Lower lobe of right lung (tissue), 2 donors: ENCODE results near the gene CCM2L. TPM values are rescaled to one million over a fixed set of nuclear protein-coding genes. Genes with fewer than 3 reads are reported as not detected.
"Not testable (repeated sequence)": the region's sequence is repeated elsewhere in the genome, so short reads cannot be mapped to it uniquely, and the experiment has no call there.

ENCODE experiments used
- ATAC-seq, 2 donors: fragments of 200-7000 bp; cut with Tn5 transposase; one replicate each; pipeline ENCODE4 v1.9.1; 2020 to 2022; ENCODE audit warnings: mild to moderate bottlenecking in 2 of 2, moderate library complexity in 2 of 2
- DNase-seq: peaks from one replicate; pipeline ENCODE4 v3.0.0-alpha.2; 2020
- H3K27ac ChIP-seq: fragments of 200-600 bp; one replicate; pipeline ENCODE4 v1.8.0; 2022
- H3K27me3 ChIP-seq: fragments of 200-600 bp; one replicate; pipeline ENCODE4 v1.8.0; 2022; ENCODE audit warnings: low read depth
- H3K36me3 ChIP-seq: fragments of 200-600 bp; one replicate; pipeline ENCODE4 v1.8.0; 2022; ENCODE audit warnings: mild to moderate bottlenecking
- H3K4me1 ChIP-seq: fragments of 200-600 bp; one replicate; pipeline ENCODE4 v1.8.0; 2022
- H3K4me3 ChIP-seq: fragments of 200-600 bp; one replicate; pipeline ENCODE4 v1.8.0; 2022; ENCODE audit warnings: mild to moderate bottlenecking
- H3K9me3 ChIP-seq: fragments of 200-600 bp; one replicate; pipeline ENCODE4 v1.8.0; 2022
- CTCF ChIP-seq: fragments of 200-600 bp; IDR thresholded peaks from one replicate; pipeline ENCODE4 v1.8.0; 2022; ENCODE audit warnings: antibody characterized with exemption, mild to moderate bottlenecking
- intact Hi-C: fragments of 100-400 bp; cut with DNase I; formaldehyde crosslinking; loops from one replicate; pipeline ENCODE4 v1.11.0; 2022
- total RNA-seq: library from RNA; stranded (reverse); fragmentation: NEBNext Ultra II Directional; extraction: Animal tissue kit (Norgen Biotek cat#: 25700); gene quantifications from one replicate; pipeline ENCODE4 v1.2.1, GENCODE V29; 2021
- donor health status: DM: no; HTN: yes; CAD: no; lungs with severe emphysema.

CCM2L gene
- total RNA-seq, 1 donor from 2014 or later, result 18.8 TPM

DNA sequence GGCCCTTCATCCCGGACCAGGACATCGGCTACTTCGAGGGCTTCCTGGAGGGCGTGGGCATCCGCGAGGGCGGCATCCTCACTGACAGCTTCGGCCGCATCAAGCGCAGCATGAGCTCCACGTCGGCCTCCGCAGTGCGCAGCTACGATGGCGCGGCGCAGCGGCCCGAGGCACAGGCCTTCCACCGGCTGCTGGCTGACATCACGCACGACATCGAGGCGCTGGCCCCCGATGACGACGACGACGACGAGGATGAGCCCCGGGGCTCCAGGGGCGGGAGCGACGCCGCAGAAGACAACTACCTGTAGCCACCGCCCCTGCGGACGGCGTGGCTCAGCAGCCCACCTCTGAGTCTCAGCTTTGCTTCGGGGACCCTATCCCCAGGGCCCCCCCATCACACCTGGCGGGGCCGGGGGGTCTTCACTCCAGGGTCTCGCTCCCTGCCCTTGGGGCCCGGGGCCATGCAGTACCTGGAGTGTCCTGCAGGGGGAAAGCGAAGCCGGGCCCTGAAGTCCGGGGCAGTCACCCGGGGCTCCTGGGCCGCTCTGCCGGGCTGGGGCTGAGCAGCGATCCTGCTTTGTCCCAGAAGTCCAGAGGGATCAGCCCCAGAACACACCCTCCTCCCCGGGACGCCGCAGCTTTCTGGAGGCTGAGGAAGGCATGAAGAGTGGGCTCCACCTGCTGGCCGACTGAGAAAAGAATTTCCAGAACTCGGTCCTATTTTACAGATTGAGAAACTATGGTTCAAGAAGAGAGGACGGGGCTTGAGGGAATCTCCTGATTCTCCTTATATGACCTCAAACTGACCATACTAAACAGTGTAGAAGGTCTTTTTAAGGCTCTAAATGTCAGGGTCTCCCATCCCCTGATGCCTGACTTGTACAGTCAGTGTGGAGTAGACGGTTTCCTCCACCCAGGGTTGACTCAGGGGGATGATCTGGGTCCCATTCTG, 21.0 kb downstream of the CCM2L start:
- Histone ChIP-seq H3K36me3 (peaks cover 12% of the 10 kb centered on the region), H3K9me3 (no peaks in the 10 kb centered on the region), H3K27ac (no peak overlapping the region), H3K27me3 (peaks cover 18% of the 10 kb centered on the region), H3K4me3 (peak overlapping the region; percentile 41), H3K4me1 (peaks cover 31% of the 10 kb centered on the region)
- peak; percentile 83 for DNase-seq
- peak; percentile 83 to 85 for ATAC-seq
- intact Hi-C loops, result no loop called here
- TF ChIP-seq CTCF, result peak; percentile 96

- Histone ChIP-seq H3K4me3 (no peak overlapping the region), H3K27me3 (peaks cover 18% of the 10 kb centered on the region), H3K9me3 (no peaks in the 10 kb centered on the region), H3K36me3 (peaks cover 10% of the 10 kb centered on the region), H3K27ac (peak overlapping the region; percentile 18), H3K4me1 (peaks cover 31% of the 10 kb centered on the region)
- DNase-seq (no peak), ATAC-seq (no peak)
- intact Hi-C loops, result no loop called here
- no peak for TF ChIP-seq CTCF
Measured at GRCh38 chr20:32033316-32033715, 23.1 kb downstream of the CCM2L start.

- ATAC-seq, H3K9me3 ChIP-seq, DNase-seq, H3K4me3 ChIP-seq, intact Hi-C loops, H3K36me3 ChIP-seq: not testable (repeated sequence)
- Histone ChIP-seq H3K27ac (peak overlapping the region; percentile 18), H3K27me3 (peaks cover 18% of the 10 kb centered on the region), H3K4me1 (peaks cover 31% of the 10 kb centered on the region)
Measured at GRCh38 chr20:32033721-32034120, 23.5 kb downstream of the CCM2L start.

GRCh38 chr20:32034581-32035425, 24.6 kb downstream of the CCM2L start:
- TF ChIP-seq CTCF, result peak; percentile 18
- Histone ChIP-seq H3K36me3 (peaks cover 8% of the 10 kb centered on the region), H3K9me3 (no peaks in the 10 kb centered on the region), H3K4me1 (peaks cover 31% of the 10 kb centered on the region), H3K27ac (peak overlapping the region; percentile 18), H3K27me3 (peaks cover 18% of the 10 kb centered on the region), H3K4me3 (no peak overlapping the region)
- intact Hi-C loops, result no loop called here
- DNase-seq (peak; percentile 61), ATAC-seq (peak; percentile 49 to 70)

DNA sequence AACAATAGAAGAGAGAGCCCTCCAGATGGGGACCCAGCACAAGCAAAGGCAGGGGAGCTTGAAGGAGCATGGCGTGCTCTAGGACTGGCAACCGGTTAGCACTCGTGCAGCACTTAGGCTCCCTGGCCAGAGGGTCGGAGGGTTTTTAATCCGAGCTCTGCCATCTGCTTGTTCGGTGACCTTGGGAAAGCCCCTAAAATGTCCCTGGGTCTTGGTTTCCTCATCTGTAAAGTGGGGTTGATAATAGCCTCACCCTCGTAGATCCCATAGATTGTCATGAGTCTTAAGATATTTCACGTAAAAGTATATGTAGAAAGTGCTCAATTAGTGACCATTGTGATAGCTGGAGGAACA, 25.2 kb downstream of the CCM2L start:
- no peaks in the 10 kb centered on the region for H3K9me3 ChIP-seq
- ATAC-seq, result no peak
- no peak overlapping the region for H3K4me3 ChIP-seq
- peaks cover 31% of the 10 kb centered on the region for H3K4me1 ChIP-seq
- peaks cover 18% of the 10 kb centered on the region for H3K27me3 ChIP-seq
- no peak overlapping the region for H3K27ac ChIP-seq
- no peak for TF ChIP-seq CTCF
- peaks cover 8% of the 10 kb centered on the region for H3K36me3 ChIP-seq
- intact Hi-C loops, result no loop called here
- no peak for DNase-seq
